Esophagus muscularis mucosa (tissue), 4 donors: Measurements from ENCODE around the gene LRMDA.

Experiments
- EP300 ChIP-seq: sonication (generic); formaldehyde crosslinking; IDR thresholded peaks from one replicate; pipeline ENCODE4 v1.6.1; 2017; ENCODE audit warnings: antibody characterized with exemption
- POLR2A ChIP-seq: fragments of 450-650 bp; IDR thresholded peaks from one replicate; pipeline ENCODE4 v1.6.1; 2017; ENCODE audit warnings: antibody characterized with exemption, moderate library complexity, mild to moderate bottlenecking, low read depth
- POLR2AphosphoS5 ChIP-seq, 2 donors: sonication (generic); formaldehyde crosslinking; IDR thresholded peaks; one replicate each; pipeline ENCODE4 v1.6.1; 2017; ENCODE audit warnings: antibody characterized with exemption in 2 of 2
- TF ChIP-seq, protein P1 (sequence below), 3 experiments: fragments of 200-600 bp in 2 of 3; fragments of 450-650 bp in 1 of 3; sonication (generic) in 2 of 3; IDR thresholded peaks; one replicate each; pipeline ENCODE4 v1.5.1; 2017 to 2019; ENCODE audit warnings: antibody characterized with exemption in 3 of 3, mild to moderate bottlenecking in 2 of 3, moderate library complexity in 1 of 3

DNA sequence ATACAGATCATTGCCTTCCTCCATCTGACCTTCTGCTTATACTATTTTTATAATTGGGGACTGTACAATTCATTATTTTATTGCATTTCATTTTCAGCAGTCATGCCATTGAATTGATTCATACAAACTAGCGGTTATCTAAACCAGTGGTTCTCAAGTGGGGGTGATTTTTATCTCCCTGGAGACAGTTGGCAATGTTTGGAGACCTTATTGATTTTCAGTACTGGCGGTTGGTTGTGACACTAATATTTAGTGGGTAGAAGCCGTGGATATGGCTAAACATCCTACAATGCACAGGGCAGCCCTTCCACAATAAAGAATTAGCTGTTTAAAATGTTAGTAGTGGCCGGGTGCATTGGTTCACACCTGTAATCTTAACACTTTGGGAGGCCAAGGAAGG lies 765.9 kb downstream of the LRMDA start:
- TF ChIP-seq, protein P1, sequence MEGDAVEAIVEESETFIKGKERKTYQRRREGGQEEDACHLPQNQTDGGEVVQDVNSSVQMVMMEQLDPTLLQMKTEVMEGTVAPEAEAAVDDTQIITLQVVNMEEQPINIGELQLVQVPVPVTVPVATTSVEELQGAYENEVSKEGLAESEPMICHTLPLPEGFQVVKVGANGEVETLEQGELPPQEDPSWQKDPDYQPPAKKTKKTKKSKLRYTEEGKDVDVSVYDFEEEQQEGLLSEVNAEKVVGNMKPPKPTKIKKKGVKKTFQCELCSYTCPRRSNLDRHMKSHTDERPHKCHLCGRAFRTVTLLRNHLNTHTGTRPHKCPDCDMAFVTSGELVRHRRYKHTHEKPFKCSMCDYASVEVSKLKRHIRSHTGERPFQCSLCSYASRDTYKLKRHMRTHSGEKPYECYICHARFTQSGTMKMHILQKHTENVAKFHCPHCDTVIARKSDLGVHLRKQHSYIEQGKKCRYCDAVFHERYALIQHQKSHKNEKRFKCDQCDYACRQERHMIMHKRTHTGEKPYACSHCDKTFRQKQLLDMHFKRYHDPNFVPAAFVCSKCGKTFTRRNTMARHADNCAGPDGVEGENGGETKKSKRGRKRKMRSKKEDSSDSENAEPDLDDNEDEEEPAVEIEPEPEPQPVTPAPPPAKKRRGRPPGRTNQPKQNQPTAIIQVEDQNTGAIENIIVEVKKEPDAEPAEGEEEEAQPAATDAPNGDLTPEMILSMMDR (IDR thresholded peaks at IDR 0.05), result no peak
- no peak for TF ChIP-seq POLR2AphosphoS5 (IDR thresholded peaks at IDR 0.05)
- TF ChIP-seq POLR2A, result no peak
- TF ChIP-seq EP300, result no peak
